Esophagus squamous epithelium (tissue), 4 donors: ENCODE measurements around the gene IGF1R.

Source experiments
- POLR2A ChIP-seq, 4 donors: fragments of 450-650 bp; IDR thresholded peaks; one replicate each; pipeline ENCODE4 v1.6.1; 2017; ENCODE audit warnings: antibody characterized with exemption in 4 of 4, mild to moderate bottlenecking in 4 of 4, moderate library complexity in 3 of 4
- TF ChIP-seq, protein P1 (sequence below), 6 experiments: fragments of 450-650 bp in 4 of 6; fragments of 200-600 bp in 2 of 6; sonication (generic) in 2 of 6; IDR thresholded peaks; one replicate each; pipeline ENCODE4 v1.5.1; 2016 to 2019; ENCODE audit warnings: antibody characterized with exemption in 6 of 6, mild to moderate bottlenecking in 4 of 6, moderate library complexity in 4 of 6

DNA sequence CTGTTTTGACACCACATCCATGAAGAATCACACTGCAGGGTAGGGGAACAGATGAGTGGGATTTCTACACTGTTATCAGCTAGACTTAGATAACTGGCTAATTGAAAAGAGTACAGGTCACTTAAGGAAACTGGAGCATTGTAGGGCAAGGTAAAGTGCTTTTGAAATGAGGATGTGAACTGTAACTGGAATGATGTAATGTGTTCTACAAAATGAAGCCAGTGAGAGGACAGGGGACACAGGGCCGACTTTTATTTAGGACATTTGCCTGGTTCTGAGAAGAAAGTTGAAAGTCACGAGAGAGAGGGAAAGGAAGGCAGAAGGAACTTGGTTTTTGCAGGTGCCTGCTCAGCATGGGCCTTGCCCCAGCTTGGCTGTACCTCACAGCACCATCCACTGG is 50.5 kb downstream of the IGF1R start:
- TF ChIP-seq, protein P1, sequence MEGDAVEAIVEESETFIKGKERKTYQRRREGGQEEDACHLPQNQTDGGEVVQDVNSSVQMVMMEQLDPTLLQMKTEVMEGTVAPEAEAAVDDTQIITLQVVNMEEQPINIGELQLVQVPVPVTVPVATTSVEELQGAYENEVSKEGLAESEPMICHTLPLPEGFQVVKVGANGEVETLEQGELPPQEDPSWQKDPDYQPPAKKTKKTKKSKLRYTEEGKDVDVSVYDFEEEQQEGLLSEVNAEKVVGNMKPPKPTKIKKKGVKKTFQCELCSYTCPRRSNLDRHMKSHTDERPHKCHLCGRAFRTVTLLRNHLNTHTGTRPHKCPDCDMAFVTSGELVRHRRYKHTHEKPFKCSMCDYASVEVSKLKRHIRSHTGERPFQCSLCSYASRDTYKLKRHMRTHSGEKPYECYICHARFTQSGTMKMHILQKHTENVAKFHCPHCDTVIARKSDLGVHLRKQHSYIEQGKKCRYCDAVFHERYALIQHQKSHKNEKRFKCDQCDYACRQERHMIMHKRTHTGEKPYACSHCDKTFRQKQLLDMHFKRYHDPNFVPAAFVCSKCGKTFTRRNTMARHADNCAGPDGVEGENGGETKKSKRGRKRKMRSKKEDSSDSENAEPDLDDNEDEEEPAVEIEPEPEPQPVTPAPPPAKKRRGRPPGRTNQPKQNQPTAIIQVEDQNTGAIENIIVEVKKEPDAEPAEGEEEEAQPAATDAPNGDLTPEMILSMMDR (IDR thresholded peaks at IDR 0.05): no peak
- no peak for TF ChIP-seq POLR2A (IDR thresholded peaks at IDR 0.05)
